ENCODE results near the gene LSM7.

DNA sequence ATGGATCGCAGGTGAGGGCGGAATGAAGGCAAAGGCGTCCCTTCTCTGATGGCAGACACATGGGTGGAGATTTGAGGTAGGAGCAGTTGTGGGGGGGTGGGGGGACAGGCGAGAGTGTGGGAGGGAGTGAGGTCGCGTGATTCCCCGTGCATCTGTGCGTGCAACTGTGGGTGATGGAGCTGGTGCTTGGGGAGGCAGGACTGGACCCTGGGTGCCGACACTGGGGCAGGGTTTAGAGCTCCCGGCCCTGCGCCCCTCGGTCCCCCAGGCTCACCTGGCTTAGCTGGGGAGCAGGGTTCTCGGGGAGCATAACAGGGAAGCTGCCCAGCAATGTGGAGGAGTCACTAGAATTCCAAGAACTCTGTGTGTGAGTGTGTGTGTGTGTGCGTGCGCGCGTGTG lies 35.0 kb upstream of the LSM7 start:
- TF ChIP-seq POLR2A (IDR thresholded peaks at IDR 0.05; ENCODE audit: low read length), result no peak
- TF ChIP-seq GATA1 (IDR thresholded peaks at IDR 0.05; ENCODE audit: low read depth, low read length), result no peak

Measured in erythroblast (primary cell).